GM18873 (cell line): ENCODE data around the gene HS6ST2.

Source experiments
- ATAC-seq: cut with Tn5 transposase; IDR thresholded peaks from one replicate; pipeline ENCODE4 v1.9.1; 2021; ENCODE audit warnings: mild to moderate bottlenecking, moderate library complexity, moderate number of reproducible peaks; ENCODE audit not compliant: unreplicated experiment, low FRiP score

The HS6ST2 gene

DNA sequence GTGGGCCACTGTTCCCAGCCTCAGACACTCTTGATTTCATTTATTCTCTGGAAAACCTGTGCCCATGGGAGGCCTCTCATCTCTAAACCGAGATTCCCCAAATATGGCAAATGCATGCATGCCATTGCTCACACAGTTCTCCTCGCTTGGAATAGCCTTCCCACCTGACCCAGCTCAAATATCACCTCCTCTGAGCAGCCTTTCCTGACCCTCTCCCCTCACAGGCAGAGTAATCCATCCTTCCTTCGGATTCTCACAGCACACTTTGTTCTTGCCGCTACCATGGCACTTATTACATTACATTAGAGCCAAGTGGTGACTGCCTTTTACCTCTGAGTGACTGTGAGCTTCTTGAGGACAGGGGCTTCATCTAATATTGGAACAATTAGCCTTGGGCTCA, 209.5 kb downstream of the HS6ST2 start:
- no peak for ATAC-seq

- no peak for ATAC-seq
Measured at GRCh38 chrX:132748268-132748667, 210.2 kb downstream of the HS6ST2 start.

GRCh38 chrX:132745593-132745992, 212.8 kb downstream of the HS6ST2 start:
- no peak for ATAC-seq

GRCh38 chrX:132744470-132744869, 214.0 kb downstream of the HS6ST2 start:
- no peak for ATAC-seq

GRCh38 chrX:132743086-132743485, 215.3 kb downstream of the HS6ST2 start:
- no peak for ATAC-seq

GRCh38 chrX:132742246-132742645, 216.2 kb downstream of the HS6ST2 start:
- no peak for ATAC-seq

DNA sequence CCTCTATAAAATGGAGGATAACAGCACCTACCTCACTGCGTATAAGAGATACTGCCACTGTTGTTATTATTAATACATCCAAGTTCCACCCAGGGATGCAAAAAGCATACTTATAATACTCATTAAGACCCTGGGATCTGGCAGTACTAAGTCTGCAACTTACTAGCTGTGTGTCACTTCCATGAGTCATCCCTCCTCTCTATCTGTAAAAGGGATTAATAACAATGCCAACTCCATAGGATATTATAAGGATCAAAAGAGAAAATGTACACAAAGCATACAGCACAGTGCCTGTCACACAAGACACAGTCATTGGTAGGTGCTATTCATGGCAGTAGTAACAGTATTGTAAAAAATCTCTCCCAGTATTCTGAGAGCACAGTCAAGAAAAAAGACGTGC, 216.7 kb downstream of the HS6ST2 start:
- no peak for ATAC-seq

DNA sequence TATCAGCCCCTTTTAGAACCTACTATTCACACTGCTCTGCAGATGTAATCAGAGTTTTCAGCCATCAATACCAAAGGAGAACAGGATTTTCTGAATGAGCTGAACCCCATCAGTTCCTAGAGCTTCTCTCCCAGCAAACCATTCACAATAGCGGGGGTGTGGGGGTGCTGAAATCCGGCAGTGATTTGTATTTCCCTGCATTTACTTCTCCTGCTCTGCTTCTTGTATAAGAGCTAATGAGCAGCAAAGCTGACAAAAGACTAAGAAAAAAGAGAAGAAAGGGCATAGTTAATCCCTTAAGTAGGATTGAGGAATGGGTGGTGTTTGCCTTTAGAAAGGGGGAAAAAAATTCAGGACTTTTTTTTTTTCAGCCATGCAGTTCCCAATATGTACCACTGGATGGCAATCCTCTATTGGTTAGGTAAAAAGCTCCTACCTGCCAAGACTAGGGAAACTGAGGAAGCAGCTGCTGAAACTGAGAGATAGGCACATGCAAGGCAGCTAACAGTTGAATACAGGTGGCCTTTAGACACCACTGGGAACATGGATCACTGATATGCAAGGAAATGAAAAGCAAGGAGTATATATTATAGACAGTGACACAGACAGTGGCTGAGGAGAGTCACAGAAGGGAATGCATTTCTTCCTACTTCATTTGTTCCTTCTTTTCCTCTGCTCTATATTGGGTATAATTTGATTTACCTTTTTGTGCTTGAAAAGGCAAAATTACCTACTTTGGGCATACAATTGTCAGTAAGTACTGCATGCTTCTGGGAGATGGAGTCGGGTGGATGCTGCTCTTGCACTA, 217.9 kb downstream of the HS6ST2 start:
- no peak for ATAC-seq

DNA sequence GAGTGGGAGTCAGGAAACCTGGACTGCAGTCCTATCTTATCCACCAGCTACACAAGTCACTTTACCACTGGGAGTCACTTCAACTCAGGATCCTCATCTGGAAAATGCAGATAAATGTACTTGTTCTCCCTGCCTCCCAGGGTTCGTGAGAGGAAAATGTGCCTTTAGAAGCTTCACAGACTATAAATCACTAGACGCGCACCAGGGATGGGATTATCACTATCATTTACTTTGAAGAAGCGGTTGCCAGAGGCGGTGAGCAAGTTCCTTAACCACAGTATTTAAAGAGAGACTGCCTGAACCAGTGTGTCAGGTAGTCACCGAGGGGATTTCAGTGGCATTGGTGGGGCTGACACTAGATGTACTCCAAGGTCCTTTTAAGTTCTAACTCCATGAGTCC, 219.5 kb downstream of the HS6ST2 start:
- no peak for ATAC-seq

DNA sequence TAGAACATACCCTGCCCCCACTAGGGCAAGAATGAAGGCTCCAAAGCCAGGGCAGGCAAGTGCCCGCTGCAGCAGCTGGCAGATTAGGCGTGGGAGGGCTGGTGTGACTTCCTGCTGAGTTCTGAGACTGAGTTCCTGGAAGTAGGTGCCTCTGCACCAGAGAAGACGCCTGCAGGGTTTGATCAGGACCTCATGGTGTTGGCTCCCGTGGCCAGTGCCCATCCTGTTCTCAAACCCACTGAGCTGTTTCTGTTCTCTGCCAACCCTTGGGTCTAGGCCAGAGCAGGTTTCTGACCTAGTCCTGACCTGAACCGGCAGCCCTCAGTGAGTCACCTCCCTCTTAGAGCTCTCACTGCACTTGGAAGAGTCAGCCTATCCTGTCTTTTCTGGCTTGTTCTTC, 220.7 kb downstream of the HS6ST2 start:
- ATAC-seq, result no peak

DNA sequence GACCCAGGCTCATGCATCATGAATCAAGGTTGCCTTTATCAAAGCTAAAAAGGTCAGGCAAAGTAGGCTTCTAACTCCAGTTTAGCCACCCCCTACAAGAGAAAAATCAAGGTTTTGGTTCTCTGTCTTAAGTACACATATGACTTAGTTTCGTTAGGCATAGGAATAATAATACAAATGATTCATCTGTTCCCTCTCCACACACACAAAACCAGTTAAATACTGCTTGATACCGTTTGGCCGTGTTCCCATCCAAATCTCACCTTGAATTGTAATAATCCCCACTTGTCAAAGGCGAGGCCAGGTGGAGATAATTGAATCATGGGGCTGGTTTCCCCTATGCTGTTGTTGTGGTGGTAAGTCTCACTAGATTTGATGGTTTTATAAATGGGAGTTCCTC, 226.2 kb downstream of the HS6ST2 start:
- ATAC-seq, result no peak

- ATAC-seq, result no peak
Measured at GRCh38 chrX:132730726-132731125, 227.7 kb downstream of the HS6ST2 start.

DNA sequence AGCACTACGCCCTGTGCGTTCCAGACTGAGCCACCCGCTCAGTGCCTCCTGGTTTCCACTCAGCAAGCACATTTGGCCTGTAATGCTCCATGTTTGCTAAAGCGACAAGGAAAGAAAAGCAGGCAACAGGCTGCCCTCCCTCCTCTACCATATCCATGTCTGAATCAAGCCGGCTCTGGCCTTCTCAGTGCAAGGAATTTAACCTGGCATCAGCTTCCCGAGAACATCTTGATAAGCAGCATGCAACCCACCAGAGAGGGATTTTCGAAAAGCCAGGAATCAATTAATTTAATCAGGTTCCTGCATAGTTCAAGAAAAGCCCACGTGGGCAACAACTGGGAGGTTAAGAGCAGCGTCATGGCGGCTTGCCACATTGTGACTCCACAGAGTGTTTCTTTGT, 228.2 kb downstream of the HS6ST2 start:
- no peak for ATAC-seq

- ATAC-seq, result no peak
Measured at GRCh38 chrX:132728296-132728695, 230.1 kb downstream of the HS6ST2 start.

DNA sequence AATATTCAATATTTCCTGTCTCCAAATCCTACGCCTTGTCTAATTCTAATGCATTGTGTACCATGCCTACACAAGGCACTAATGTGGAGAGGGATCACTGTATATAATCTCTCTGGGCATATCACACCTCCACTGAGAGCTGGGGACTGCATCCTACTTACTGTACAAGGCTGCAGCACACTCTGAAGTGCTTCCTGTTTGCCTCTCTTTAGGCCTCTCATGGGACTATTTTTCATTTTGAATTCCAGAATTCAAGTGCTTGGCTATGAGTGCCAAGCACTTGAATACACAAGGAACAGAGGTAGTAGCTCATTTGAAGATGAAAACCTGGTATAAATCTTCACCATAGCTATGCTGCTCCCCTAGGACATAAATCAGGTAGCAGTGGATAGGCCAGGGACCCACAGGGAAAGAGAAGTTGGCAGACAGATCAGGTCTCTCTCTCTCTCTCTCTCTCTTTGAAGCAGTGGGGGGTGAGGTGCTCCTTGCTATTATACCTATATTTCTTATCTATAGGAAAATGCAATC, 239.9 kb downstream of the HS6ST2 start:
- ATAC-seq, result no peak

- ATAC-seq, result no peak
Measured at GRCh38 chrX:132716006-132716405, 242.4 kb downstream of the HS6ST2 start.

- no peak for ATAC-seq
Measured at GRCh38 chrX:132714913-132715312, 243.5 kb downstream of the HS6ST2 start.

DNA sequence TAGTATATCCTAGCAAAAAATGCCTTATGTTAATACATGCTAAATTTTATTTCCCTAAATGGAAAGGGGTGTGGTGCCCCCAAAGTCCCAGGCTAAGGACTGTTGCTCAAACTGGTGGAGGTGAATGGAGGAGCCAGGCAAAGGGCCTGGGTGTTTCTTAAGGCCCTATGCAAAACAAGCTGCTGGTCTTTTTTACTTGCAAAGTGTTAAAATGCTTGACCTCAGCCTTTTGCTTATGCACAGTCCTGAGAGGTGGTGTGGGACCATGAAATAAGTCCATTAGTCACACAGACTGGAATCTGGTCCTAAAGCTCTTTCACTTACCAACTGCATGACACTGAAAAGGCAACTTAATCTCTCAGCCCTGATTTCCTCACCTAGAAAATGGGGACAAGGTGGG, 246.1 kb downstream of the HS6ST2 start:
- no peak for ATAC-seq

DNA sequence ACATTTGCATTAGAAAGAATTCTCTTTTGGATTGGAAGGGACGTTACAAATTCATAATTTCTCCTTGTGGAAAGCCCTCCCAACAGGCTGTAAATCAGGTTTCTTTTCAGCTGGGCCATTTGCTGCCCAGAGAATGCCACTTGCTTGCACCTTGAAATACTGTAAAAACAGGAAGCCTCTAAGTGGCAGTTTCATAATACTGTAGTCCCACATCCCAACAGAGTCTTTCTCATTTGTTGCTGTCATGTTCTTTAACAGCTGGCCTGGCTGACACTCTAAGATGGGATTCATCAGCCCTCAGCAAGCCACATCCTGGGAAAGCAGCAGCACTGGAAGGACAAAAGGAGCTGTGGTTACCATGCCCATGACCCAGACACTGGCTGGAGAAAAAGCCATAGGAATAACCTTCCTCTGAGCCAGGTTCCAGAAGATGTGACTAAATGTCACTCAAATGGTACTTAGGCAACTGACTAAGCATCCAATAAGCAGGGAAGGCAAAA, 247.7 kb downstream of the HS6ST2 start:
- ATAC-seq, result no peak

GRCh38 chrX:132708529-132708928, 249.9 kb downstream of the HS6ST2 start:
- ATAC-seq, result no peak

DNA sequence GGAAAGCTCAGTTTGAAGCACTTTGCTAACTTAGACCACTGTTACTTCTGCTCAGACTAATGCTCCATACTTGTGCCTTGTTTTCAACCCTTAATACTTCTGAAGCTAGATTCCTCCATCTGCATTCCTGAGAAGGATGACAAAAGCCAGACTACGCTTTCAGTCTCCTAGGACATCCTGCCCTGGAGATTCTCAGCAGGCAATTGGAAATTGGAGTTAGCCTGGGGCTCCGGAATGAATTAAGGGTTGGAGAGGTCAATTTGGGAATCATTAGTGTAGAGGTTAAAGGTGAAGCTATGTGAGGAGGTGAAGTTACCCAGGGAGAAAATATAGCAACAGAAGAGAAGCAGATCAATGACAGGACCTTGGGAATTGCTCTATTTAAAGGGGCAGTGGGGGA, 253.7 kb downstream of the HS6ST2 start:
- no peak for ATAC-seq

DNA sequence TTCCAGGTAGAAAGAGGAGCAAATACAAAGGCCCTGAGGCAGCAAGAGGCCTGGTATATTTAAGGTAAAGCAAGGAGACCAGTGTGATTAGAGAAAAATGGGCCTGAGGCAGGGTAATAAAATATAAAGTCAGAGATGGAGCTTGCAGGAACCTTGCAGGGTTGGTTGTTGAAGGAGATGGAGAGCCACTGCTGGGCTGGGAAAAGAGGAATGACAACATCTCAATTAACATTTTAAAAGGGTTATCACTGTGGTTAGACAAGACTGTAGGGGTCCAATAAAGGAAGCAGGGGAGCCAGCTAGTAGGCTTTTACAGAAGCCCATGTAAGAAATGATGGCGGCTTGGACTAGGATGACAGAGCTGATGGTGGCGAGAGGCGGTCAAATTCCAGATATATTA, 264.0 kb downstream of the HS6ST2 start:
- no peak for ATAC-seq
